HG02938 (cell line): ENCODE data around the gene EDN3.

Source experiments
- ATAC-seq: cut with Tn5 transposase; IDR thresholded peaks from one replicate; pipeline ENCODE4 v1.9.1; 2021; ENCODE audit warnings: mild to moderate bottlenecking, moderate library complexity; ENCODE audit not compliant: unreplicated experiment

Gene EDN3, protein sequence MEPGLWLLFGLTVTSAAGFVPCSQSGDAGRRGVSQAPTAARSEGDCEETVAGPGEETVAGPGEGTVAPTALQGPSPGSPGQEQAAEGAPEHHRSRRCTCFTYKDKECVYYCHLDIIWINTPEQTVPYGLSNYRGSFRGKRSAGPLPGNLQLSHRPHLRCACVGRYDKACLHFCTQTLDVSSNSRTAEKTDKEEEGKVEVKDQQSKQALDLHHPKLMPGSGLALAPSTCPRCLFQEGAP

DNA sequence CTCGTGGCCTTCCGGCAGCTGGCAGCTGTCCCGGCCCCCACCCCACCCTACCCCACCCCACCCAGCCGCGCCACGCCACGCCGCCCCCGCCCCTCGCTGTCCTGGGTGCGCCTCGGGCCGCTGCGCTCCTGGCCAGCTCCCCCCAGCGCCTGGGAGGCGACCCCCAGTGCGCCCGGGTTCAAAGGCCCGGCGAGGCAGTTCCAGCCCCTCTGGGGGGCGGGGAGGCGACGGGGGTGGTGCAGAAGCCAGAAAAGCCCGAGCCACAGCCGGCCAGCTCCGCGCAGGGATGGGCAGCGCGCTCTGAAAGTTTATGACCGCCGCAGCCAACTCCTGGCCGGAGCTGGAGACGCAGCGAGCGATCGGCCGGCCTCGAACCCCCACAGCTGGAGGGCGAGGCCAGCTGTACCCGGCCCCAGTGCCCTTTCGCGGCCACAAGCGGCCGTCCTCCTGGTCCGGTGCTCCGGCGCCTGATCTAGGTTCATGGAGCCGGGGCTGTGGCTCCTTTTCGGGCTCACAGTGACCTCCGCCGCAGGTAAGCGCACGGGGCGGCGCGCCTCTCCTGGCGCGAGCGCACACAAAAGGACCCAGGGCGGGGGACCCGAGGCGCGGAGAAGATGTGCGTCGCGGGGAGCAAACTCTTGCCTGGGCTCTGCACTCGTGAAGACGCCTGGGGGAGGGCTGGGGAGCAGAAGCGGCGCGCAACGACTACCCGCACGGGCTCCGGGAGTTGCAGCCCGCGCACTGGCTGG, at the start of gene EDN3:
EDN3 (plus strand) TSS at position 279 of the 749 bp plus-strand sequence; CDS start at position 481, 202 bp downstream.
- ATAC-seq = no peak

GRCh38 chr20:59253325-59253724, 47.1 kb upstream of the EDN3 start:
- ATAC-seq = no peak

- no peak for ATAC-seq
These were observed 46.6 kb upstream of the EDN3 start for GRCh38 chr20:59253779-59254319.

DNA sequence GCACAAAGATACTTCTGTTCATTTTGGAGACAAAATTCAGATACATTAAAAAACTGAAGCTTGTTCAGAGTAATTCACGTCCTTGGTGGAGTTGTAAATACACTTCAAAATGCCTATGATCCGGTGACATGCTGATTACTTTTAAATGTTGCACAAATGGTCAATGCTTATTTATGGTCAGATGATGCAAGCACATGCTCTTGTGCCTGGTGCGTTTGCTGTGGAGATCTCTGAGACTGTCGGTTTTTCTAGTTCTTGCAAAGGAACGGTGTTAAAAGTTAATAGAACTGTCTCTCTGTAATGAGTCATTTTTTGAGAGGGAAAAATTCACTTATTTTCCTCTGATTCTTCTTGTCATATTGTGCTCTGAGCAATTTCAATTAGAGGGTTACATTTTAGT, 45.2 kb upstream of the EDN3 start:
- no peak for ATAC-seq

GRCh38 chr20:59258221-59258621, 42.2 kb upstream of the EDN3 start:
- no peak for ATAC-seq

DNA sequence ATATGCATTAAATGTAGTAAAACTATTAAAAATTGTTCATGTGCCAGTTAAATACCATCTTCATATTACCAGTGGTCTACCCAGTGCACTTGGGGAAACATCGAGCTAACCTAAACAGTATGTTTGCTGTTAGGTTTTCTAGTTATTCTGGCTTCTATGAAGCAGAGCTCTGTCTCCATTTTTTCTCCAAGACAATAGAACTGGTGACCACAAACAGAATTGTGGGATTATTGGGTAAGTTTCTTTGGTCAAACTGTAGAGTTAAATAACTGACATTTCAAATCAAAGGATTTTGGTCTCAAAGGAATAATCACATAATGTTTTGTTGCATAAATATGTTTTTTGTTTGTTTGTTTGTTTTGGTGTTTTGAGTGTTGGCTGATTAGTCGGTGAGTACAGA, 40.5 kb upstream of the EDN3 start:
- no peak for ATAC-seq

DNA sequence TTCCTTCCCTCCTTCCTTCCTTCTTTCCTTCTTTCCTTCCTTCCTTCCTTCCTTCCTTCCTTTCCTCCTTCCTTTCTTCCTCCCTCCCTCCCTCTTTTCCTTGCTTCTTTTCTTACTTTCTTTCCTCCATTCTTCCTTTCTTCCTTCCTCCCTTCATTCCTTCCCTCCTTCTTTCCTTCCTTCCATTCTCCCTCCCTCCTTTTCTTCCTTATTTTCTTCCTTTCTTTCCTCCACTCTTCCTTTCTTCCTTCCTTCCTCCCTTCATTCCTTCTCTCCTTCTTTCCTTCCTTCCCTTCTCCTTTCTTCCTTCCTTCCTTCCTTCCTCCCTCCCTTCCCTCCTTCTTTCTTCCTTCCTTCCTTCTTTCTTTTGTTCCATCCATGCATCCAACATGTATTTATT, 35.1 kb upstream of the EDN3 start:
- no peak for ATAC-seq

DNA sequence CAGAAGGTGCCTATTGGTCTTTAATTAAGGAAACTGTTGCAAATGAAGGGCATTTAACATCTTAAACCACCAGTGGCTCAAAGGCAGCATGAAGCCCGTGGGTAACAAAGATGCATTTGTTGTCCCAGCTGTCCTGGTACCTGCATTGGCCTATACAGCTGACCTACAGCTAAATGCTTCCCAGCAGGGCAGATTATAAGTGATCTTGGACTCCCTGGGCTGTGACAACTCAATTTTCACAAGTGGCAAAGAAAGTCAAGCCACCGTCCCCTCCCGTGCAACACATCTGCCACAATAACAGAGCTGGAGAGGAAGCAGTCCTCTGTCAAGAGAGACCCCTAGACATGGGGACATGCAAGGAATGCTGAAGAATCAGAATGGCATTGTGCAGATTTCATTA, 31.5 kb upstream of the EDN3 start:
- ATAC-seq = no peak

DNA sequence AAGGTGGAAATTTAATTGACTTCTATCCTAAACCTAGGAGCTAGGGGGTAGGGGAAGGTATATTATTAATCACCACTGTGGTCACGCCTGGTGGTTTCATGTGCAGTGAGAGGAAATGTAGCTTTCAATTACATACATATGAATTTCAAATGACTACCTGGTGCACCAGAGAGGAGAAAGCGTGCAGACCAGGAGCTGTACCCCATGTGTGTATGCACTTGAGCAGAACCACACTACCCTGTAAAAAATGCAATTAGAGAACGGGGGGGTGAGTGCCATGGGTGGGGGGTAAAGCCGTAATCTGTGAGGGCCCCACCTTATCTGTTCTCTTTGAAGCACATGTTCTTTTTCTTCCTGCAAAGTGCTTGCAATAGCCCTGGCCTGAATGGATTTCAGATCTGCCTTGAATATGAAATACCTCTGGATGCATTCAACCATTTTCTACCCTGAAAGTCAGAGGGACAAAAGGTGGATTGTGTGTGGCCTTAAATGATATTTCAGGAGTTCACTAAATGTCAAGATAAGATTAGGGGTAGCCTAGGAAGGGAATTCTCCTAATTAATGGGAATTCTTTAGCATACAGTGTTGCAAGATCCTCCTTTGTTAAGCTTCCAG, 30.9 kb upstream of the EDN3 start:
- no peak for ATAC-seq

GRCh38 chr20:59270380-59270779, 30.0 kb upstream of the EDN3 start:
- no peak for ATAC-seq

- no peak for ATAC-seq
These were observed 26.6 kb upstream of the EDN3 start for GRCh38 chr20:59273739-59274357.

DNA sequence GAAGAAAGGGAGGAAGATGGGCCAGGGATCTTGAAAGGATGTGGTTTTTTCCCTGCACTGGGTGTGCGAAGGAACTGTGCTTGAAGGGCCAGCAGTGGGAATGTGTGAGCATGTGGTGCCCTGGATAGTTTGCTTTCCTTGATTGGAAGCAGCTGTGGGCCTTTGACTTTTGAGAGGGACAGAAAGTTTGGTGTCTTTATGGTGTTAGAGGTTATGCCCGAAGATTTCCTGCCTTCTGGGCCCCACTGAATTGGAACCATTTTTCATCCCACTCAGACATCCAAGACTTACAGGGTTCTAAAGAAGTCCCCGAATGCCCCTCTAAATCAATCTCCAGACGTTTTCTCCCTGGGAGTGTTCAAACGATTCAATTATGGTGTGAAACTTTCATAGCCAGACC, 23.5 kb upstream of the EDN3 start:
- ATAC-seq = no peak

DNA sequence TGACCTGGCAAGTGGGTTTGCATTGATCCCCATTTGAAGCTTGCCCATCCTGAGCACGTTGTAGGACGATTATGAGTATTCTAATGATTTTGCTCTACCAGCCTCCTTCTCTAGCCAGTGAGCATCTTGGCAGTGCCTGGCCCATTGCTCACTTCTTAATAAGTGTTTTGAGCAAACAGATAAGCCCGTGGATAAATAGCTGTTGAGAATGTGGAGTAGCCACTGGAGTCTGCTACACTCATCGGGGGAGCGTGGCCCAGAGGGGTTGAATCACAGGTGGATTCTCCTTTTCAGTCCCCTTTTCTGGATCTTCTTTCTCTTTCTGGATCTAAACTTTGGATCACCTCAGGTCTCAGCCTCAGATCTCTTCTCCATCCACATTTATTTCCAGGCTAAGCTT, 15.9 kb upstream of the EDN3 start:
- ATAC-seq = no peak

GRCh38 chr20:59289994-59290393, 10.4 kb upstream of the EDN3 start:
- no peak for ATAC-seq

DNA sequence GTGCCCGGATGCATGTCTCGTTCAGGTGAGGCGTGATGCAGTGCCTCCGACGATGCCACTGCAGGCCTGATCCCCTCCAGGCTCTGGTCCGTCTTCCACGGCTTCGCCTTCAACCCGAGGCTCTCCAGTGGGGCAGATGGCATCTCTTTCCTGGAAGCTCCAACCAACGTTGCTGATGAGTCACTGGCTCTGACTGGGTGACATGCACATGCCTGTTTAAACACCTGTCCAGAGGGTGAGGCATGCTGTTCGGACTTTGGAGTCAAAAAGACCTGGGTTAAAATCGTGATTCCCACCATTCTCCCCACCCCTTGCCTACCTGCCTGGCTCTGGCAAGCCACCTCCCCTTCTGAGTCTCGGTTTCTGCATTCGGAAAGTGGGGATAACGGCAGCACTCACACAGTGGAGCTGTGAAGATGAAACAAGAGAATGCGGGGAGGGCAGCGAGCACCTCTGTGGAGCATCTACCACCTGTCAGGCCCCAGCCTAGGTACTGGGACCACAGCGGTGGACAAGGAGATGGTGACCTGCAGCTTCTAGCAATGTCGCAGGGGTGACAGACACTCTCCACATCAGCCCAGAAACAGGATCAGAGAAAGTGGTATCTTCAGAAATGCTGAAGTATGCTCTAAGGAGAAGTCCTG, 8.5 kb upstream of the EDN3 start:
- no peak for ATAC-seq

DNA sequence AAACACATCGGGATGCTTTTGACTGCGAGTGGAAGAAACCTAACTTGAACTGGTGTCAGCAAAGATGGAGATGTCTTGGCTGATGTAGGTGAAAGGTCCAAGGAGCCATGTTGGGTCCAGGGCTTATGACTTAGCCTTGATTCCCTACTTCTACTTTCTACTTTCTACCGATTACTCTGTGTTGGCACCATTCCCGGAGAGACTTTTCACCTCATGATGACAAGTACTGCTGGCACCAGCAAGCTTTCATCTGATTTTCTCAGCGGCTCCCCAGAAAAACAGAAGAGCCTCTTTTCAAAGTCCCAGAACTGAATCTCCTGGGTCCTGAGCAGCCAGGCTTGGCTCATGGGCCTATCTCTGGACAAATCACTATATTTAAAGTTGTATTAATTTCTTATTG, 4.9 kb upstream of the EDN3 start:
- ATAC-seq = no peak

DNA sequence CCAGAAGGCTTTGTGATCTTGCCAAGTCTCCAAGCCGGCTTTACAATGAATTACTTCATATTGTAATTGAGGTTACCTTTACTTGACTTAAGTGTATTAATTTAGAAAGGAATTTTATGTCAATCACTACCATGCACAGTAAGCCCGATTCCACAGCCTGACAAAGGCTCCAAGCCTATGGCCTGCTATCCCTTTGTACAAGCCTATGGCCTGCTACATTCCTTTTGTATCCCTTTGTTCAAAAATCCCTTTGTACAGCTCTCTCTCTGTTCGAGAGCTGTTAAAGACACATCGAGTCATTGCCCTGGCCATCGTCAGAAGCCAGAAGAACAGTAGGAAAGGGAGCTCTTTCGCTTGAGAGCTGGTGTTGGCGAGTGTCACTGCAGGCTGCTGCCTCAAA, 2.7 kb upstream of the EDN3 start:
- ATAC-seq = no peak

DNA sequence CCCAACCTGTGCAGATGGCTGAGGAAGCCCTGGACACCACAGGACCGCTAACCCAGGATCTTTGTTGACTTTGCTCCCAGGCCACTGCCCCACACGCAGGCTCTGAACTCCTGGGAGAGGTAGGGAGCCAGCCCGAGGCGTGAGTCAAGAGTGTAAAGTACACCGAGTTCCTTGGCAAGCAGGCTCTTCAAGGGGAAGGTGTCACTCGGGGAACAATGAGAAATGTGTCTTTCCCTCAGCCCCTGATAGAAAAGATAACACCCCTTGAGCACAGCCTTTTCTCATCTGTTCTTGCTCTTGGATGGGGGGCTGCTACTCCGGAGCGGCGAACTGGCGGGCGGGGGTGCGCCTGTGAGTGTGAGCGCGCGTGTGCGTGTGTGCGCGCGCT, 472 bp upstream of the EDN3 start:
- no peak for ATAC-seq

- no peak for ATAC-seq
These were observed 1.1 kb downstream of the EDN3 start for GRCh38 chr20:59301343-59302007.

DNA sequence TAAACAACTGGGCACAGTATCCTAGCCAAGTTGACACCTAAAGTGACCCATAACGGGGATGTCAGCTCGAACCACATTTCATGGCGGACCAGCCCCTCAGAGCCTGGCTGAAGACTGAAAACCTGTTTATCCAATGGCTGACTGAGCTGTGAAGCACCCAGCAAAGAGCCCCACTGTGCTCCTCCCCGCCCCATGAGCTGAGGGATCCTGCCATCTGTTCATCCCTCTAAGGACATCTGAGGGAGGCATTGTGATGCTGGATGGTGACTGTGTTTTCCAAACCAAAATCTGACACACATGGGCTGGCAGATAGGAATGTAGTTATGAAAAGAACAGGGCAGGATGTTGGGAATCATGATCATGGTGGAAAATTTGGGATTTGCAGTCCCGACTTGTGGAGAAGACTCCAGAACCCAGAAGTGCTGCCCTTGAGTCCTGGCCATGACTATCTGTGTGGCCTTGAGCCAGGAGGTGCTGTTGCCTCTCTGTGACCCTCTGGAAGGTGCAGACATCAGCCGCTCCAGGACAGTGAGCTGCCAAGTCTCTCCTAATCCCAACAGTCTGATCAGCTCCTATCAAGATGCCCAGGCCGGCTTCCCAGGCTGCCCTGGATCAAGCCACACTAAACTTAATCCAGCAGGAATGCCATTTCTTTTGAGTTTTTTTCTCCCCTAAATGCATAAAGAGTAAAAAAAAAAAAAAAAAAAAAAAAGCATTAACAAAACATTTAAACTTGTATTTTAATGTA, 5.7 kb downstream of the EDN3 start:
- no peak for ATAC-seq
